Endothelial cell of hepatic sinusoid (primary cell): ENCODE data around the gene MAP3K20.

Experiments used
- in situ Hi-C: cut with HindIII; loops from 2 replicates; pipeline ENCODE4 v1.10.0; 2017; ENCODE audit warnings: low sequenced_read_pairs

The MAP3K20 gene

GRCh38 chr2:173086518-173087213 lies 11.0 kb downstream of the MAP3K20 start:
- in situ Hi-C loops: no loop called here

- in situ Hi-C loops: no loop called here
These were observed 11.6 kb downstream of the MAP3K20 start for GRCh38 chr2:173087214-173087581.

- in situ Hi-C loops: no loop called here
These were observed 12.3 kb downstream of the MAP3K20 start for GRCh38 chr2:173087793-173088496.

GRCh38 chr2:173090276-173090877 lies 14.7 kb downstream of the MAP3K20 start:
- in situ Hi-C loops: loop anchor here (5.0 kb wide), 1 partner anchor 42 kb away; no protein-coding TSS in a partner anchor

GRCh38 chr2:173090973-173091660 lies 15.5 kb downstream of the MAP3K20 start:
- in situ Hi-C loops: loop anchor here (5.0 kb wide), 1 partner anchor 41 kb away; no protein-coding TSS in a partner anchor

- in situ Hi-C loops: loop anchor here (5.0 kb wide), 1 partner anchor 40 kb away; no protein-coding TSS in a partner anchor
These were observed 16.3 kb downstream of the MAP3K20 start for GRCh38 chr2:173091910-173092309.

GRCh38 chr2:173092844-173093402 lies 17.3 kb downstream of the MAP3K20 start:
- in situ Hi-C loops: loop anchor here (5.0 kb wide), 1 partner anchor 39 kb away; no protein-coding TSS in a partner anchor

GRCh38 chr2:173093617-173094016 lies 18.0 kb downstream of the MAP3K20 start:
- in situ Hi-C loops: loop anchor here (5.0 kb wide), 1 partner anchor 39 kb away; no protein-coding TSS in a partner anchor

- in situ Hi-C loops: loop anchor here (5.0 kb wide), 1 partner anchor 38 kb away; no protein-coding TSS in a partner anchor
These were observed 19.1 kb downstream of the MAP3K20 start for GRCh38 chr2:173094731-173095130.

GRCh38 chr2:173095356-173095755 lies 19.7 kb downstream of the MAP3K20 start:
- in situ Hi-C loops: no loop called here

GRCh38 chr2:173099271-173099670 lies 23.6 kb downstream of the MAP3K20 start:
- in situ Hi-C loops: no loop called here

GRCh38 chr2:173099804-173100203 lies 24.2 kb downstream of the MAP3K20 start:
- in situ Hi-C loops: no loop called here

- in situ Hi-C loops: no loop called here
These were observed 26.0 kb downstream of the MAP3K20 start for GRCh38 chr2:173101687-173102086.

GRCh38 chr2:173104156-173104555 lies 28.5 kb downstream of the MAP3K20 start:
- in situ Hi-C loops: no loop called here

GRCh38 chr2:173106959-173107628 lies 31.4 kb downstream of the MAP3K20 start:
- in situ Hi-C loops: no loop called here

- in situ Hi-C loops: no loop called here
These were observed 32.0 kb downstream of the MAP3K20 start for GRCh38 chr2:173107629-173108022.

GRCh38 chr2:173109253-173110188 lies 33.9 kb downstream of the MAP3K20 start:
- in situ Hi-C loops: no loop called here

GRCh38 chr2:173117678-173118077 lies 42.0 kb downstream of the MAP3K20 start:
- in situ Hi-C loops: no loop called here

- in situ Hi-C loops: no loop called here
These were observed 42.7 kb downstream of the MAP3K20 start for GRCh38 chr2:173118395-173118794.
